ENCODE measurements around the gene HS3ST5.
A peak's percentile ranks its signal among the peaks of the same experiment; 100 is the strongest.
"Not testable (repeated sequence)": the region's sequence is repeated elsewhere in the genome, so short reads cannot be mapped to it uniquely, and the experiment has no call there.

The HS3ST5 gene

DNA sequence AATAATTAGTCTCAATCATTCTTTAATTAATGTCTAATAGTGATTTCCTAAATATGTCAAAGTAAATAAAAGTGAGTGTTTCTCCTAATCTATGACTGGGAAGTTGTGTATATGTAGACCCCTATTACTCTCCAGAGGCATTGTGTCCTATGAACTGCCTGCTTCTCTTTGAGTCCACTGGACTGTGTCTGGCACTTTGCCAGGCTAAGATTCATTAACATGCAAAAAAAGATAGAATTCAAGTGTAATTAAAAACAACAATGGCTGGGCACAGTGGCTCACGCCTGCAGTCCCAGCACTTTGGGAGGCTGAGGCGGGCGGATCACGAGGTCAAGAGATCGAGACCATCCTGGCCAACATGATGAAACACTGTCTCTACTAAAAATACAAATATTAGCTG, 298.3 kb downstream of the HS3ST5 start:
- DNase-seq (ENCODE audit: low read depth), result not testable (repeated sequence)

- no peak for DNase-seq (ENCODE audit: low read depth)
Measured at GRCh38 chr6:114042267-114043016, 300.4 kb downstream of the HS3ST5 start.

- DNase-seq (ENCODE audit: low read depth), result no peak
Measured at GRCh38 chr6:114040871-114041270, 302.0 kb downstream of the HS3ST5 start.

- DNase-seq (ENCODE audit: low read depth), result no peak
Measured at GRCh38 chr6:114039841-114040240, 303.0 kb downstream of the HS3ST5 start.

- DNase-seq (ENCODE audit: low read depth), result peak; percentile 28
Measured at GRCh38 chr6:114033606-114034005, 309.2 kb downstream of the HS3ST5 start.

DNA sequence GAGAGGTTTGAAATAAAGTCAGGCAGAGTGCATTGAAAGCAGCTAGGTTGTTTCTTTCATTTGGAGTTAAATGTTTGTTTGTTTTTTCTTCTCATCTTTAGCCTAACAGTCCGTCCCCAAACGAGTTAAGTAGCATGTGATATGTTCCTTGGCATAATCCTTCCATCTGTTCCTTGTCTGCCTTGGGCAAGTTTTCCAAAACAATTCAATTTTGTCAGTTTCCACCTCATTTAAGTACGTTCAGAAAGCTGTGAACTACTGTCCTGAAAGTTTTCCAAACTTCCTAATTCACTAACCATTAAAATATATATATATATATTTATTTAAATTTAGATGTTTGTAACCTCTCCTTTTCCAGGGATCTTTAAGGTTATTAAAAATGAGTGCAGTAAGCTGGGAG, 310.1 kb downstream of the HS3ST5 start:
- DNase-seq (ENCODE audit: low read depth), result no peak

GRCh38 chr6:114030767-114031166, 312.1 kb downstream of the HS3ST5 start:
- no peak for DNase-seq (ENCODE audit: low read depth)

DNA sequence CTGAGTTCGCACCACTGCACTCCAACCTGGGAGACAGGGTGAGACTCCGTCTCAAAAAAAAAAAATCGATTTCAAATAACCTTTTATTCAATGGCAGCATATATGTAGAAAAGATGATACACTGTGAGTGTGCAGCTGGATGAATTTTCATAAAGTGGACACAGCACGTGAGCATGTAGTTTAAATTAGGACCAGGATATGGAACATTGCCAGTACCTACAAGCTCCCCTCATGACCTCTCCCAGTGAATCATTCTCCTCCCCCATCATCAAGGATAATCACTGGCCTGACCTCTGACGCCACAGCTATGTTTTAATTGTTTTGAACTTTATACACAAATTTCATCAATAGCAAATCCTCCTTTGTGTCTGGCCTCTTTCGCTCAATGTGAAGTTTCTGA, 318.1 kb downstream of the HS3ST5 start:
- DNase-seq (ENCODE audit: low read depth), result no peak

- DNase-seq (ENCODE audit: low read depth), result no peak
Measured at GRCh38 chr6:114020196-114020595, 322.6 kb downstream of the HS3ST5 start.

DNA sequence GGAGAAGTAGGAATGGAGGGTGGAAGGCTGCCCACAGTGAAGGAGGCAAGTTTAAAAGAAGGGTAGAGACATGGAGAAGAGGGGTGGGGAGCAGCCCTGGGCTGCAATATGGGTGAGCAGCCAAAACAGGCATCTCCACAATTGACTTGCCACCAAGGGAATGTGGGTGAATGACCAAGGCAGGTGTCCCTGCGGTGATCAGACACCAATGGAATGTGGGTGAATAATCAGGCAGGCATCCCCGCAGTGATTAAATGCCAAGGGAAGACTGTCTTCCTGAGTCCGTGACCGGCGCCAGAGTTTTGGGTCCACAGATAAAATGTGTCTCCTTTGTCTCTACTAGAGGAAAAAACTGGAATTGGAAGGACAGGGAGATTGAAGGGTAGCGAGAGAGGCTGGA, 325.7 kb downstream of the HS3ST5 start:
- not testable (repeated sequence) for DNase-seq (ENCODE audit: low read depth)

DNA sequence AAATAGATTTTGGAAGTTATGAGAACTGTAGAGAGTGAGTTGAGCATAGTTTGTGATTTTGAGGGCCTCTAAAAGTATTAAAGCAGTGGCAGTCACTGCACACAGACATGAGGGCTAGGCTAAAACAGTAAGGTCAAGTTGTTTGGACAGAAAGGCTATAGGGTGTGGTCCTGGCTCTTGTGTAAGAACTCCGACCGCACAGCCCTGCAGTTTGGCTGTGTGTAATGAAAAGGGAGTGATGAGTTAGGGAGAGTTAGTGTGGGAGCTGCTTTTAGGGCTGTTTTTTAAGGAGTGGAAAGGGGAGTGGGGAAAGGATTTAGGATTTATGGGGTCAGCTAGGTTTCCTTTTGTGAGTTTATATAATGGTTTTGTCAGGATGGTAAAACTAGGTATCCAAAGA, 328.7 kb downstream of the HS3ST5 start:
- DNase-seq (ENCODE audit: low read depth), result not testable (repeated sequence)

DNA sequence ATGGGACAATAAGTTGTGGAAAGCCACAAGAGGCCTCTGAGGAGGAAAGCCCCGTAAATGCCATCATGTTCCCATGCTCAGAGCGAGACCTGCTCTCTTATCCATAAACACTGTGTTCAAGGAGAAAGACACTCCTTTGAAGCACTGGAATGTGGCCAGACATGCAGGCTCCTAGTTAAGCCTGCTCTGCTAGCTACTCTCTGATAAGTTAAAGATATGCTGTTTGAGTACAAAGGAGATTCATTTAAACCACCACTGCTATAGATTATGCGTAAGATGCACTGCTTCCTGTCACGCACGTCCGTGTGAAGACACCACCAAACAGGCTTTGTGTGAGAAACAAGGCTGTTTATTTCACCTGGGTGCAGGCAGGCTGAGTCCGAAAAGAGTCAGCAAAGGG, 331.3 kb downstream of the HS3ST5 start:
- not testable (repeated sequence) for DNase-seq (ENCODE audit: low read depth)

DNA sequence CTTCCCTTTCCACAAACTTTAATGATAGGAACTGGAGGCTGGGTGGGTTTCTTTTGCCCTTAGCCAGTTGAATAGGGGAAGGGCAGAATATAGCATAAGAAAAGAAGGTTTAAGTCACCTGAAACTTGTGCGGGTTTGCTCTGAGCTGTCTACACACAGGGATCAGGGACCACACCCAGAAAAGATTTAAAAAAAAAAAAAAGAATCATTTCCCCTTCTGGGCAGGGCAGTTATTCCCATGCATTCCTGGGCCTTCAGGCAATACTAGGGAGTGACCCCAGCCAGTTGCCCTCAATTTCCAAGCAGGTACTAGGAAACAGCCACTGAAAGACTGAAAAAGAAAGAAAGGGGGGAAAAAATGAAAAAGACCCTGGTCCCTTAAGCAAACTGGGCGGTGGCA, 332.3 kb downstream of the HS3ST5 start:
- DNase-seq (ENCODE audit: low read depth), result no peak

DNA sequence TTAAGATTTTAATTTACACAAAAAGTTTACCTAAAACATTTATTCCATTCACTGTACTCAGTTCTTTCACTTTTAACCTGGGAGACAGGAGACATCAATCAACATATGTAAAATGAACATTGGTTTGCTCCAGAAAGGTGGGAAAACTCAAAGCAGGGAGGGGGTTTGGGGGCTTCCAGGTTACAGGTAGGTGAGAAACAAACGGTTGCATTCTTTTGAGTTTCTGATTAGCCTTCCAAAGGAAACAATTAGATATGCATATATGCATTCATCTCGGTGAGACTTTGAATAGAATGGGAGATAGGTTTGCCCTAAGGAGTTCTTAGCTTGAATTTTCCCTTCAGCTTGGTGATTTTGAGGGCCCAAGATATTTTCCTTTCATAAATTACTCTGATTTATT, 333.6 kb downstream of the HS3ST5 start:
- no peak for DNase-seq (ENCODE audit: low read depth)

DNA sequence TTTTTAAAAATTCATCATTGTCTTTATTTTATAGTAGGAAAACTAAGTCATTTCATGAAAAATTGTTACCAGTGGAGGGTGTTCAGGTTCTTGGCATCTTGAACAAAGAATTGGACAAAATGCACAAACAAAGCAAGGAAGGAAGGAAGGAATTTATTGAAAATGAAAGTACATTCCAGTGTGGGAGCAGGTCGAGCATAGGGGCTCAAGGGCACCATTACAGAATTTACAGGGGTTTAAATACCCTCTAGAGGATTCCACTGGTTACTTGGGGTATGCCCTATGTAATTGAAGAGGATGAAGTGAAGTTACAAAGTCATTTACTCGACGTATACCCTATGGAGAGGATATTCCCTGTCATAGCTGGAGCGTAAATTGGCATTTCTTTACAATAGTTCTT, 334.5 kb downstream of the HS3ST5 start:
- DNase-seq (ENCODE audit: low read depth), result no peak

DNA sequence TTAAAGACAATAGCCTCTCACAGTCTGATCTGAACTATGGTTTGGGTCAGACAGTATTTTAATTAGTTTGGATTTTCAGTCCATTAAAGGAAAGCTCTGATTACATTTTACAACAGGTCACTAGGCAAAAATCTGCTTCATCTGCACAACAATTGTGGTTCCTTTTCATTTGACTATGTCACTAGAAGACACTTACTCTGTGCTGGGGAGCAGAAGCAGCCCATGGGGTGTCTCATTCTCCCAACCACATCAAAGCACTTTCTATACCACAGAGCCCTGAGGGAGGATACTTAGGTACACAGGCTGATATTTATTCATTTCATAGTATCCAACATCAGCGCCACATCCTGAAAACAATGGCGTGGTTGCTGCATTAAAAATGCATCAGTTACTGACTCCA, 335.3 kb downstream of the HS3ST5 start:
- DNase-seq (ENCODE audit: low read depth), result no peak

All from HS-5 (cell line).